Activated B cell treated with CpG ODN at 0.5 μM for 24 hours (primary cell): ENCODE data around the gene ALCAM. TPM values are rescaled to one million over a fixed set of nuclear protein-coding genes. Genes with fewer than 3 reads are reported as not detected.

Experiments
- ATAC-seq: fragments of 200-7000 bp; cut with Tn5 transposase; one replicate; pipeline ENCODE4 v1.10.0; 2021; ENCODE audit warnings: low read depth, mild to moderate bottlenecking, moderate library complexity
- CTCF ChIA-PET: fragments of 350-600 bp; sonication (Branson Sonifier 250); formaldehyde crosslinking; loops from one replicate; lab custom pipeline; 2021; ENCODE audit warnings: antibody characterized with exemption; lab: Charles Lee
- POLR2A ChIA-PET: fragments of 350-600 bp; sonication (Branson Sonifier 250); formaldehyde crosslinking; loops from one replicate; lab custom pipeline; 2021; ENCODE audit warnings: antibody characterized with exemption; lab: Charles Lee
- DNase-seq: peaks from one replicate; pipeline ENCODE4 v3.0.0; 2022
- H3K27ac Mint-ChIP-seq: one replicate; pipeline ENCODE4 v1.8.0; 2020; ENCODE audit warnings: mixed read lengths
- H3K27me3 Mint-ChIP-seq: one replicate; pipeline ENCODE4 v1.8.0; 2021; ENCODE audit warnings: mixed read lengths
- H3K36me3 Mint-ChIP-seq: one replicate; pipeline ENCODE4 v1.8.0; 2021; ENCODE audit warnings: low read depth, mixed read lengths
- H3K4me1 Mint-ChIP-seq: one replicate; pipeline ENCODE4 v1.8.0; 2021; ENCODE audit warnings: mixed read lengths
- H3K4me3 Mint-ChIP-seq: one replicate; pipeline ENCODE4 v1.8.0; 2020; ENCODE audit warnings: mild to moderate bottlenecking, mixed read lengths
- H3K9me3 Mint-ChIP-seq: one replicate; pipeline ENCODE4 v1.8.0; 2020; ENCODE audit warnings: mixed read lengths
- intact Hi-C: fragments of 100-400 bp; cut with micrococcal nuclease; formaldehyde crosslinking; loops from one replicate; pipeline ENCODE4 v1.15.1; 2024
- total RNA-seq: library from RNA; stranded (reverse); gene quantifications from 2 replicates; pipeline ENCODE4 v1.2.3, GENCODE V29; 2022
- TF ChIP-seq, protein P1 (sequence below): fragments of 200-600 bp; IDR thresholded peaks from one replicate; pipeline ENCODE4 v1.8.0; 2022; ENCODE audit warnings: antibody characterized with exemption, mild to moderate bottlenecking

Gene ALCAM
- 27.6 and 28.5 TPM in 2 replicates for total RNA-seq

DNA sequence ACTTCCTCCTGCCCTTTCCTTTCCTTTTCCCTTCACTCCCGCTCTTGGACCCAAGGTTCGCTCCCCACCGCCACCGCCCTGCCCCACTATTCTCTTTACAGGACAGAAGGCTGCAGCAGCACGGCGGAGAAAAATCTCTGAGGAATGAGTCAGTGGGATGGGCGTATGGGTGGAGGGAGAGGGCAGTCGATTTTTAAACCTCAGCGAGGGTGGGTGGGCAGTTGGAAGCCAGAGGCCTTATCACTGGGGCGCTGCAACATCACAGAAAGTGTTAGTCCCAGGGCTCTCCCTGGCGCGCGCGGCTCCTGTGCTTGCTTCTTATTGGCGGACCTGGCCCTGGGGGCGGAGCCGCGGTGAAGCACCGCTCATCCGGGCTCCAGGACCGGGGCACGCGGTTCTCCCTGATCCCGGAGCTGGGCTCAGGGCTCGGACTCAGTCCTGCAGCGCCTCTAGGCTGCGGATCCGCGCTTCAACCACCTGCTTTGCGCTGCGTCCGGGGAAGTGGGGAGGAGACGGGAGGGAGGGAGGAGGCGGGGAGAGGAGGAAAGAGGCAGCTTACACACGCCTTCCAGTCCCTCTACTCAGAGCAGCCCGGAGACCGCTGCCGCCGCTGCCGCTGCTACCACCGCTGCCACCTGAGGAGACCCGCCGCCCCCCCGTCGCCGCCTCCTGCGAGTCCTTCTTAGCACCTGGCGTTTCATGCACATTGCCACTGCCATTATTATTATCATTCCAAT is at the start of gene ALCAM:
ALCAM (plus strand) TSS at position 584 of the 737 bp plus-strand sequence.
- intact Hi-C loops, result loop anchor here (1.0 to 10.0 kb wide), 7 partner anchors 18 to 808 kb away; no protein-coding TSS in a partner anchor
- Mint-ChIP-seq H3K27me3 (no peaks in the 10 kb centered on the region), H3K4me3 (peak within 1 kb of the TSS; percentile 97), H3K36me3 (peaks cover 25% of the 10 kb centered on the region), H3K9me3 (no peaks in the 10 kb centered on the region), H3K4me1 (peaks cover 33% of the 10 kb centered on the region), H3K27ac (peak within 1 kb of the TSS; percentile 99)
- ATAC-seq (peak; percentile 62), DNase-seq (peak; percentile 80)
- ChIA-PET CTCF (interaction anchor here (1.6 kb wide), 1 partner anchor 770 kb away, joined by 5 read pairs; no protein-coding TSS in a partner anchor), POLR2A (interaction anchor here (0.6 to 3.3 kb wide), 4 partner anchors 43 to 844 kb away, joined by 4 to 14 read pairs (median 10); no protein-coding TSS in a partner anchor)
- TF ChIP-seq, protein P1, sequence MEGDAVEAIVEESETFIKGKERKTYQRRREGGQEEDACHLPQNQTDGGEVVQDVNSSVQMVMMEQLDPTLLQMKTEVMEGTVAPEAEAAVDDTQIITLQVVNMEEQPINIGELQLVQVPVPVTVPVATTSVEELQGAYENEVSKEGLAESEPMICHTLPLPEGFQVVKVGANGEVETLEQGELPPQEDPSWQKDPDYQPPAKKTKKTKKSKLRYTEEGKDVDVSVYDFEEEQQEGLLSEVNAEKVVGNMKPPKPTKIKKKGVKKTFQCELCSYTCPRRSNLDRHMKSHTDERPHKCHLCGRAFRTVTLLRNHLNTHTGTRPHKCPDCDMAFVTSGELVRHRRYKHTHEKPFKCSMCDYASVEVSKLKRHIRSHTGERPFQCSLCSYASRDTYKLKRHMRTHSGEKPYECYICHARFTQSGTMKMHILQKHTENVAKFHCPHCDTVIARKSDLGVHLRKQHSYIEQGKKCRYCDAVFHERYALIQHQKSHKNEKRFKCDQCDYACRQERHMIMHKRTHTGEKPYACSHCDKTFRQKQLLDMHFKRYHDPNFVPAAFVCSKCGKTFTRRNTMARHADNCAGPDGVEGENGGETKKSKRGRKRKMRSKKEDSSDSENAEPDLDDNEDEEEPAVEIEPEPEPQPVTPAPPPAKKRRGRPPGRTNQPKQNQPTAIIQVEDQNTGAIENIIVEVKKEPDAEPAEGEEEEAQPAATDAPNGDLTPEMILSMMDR, result no peak

DNA sequence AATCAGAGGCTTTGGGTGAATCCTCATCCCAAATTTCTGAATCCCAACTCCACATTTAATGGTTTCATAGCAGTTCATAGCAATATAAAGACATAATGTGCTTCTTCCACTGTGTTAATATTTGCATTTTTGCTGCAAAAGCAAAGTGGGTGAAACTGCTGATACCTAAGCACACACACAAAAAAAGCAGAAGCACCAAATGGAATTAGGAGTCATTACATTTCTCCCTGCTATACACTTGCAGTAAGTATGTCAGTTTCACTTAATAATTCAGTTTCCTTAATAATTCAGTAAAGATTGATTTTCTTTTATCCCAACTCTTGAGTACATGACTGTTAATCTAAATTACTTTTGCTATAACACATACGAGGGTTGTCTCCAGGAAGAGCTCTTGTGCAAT is 48.9 kb upstream of the ALCAM start:
- Mint-ChIP-seq H3K27me3 (no peaks in the 10 kb centered on the region), H3K27ac (no peak overlapping the region)
- ATAC-seq, result no peak

DNA sequence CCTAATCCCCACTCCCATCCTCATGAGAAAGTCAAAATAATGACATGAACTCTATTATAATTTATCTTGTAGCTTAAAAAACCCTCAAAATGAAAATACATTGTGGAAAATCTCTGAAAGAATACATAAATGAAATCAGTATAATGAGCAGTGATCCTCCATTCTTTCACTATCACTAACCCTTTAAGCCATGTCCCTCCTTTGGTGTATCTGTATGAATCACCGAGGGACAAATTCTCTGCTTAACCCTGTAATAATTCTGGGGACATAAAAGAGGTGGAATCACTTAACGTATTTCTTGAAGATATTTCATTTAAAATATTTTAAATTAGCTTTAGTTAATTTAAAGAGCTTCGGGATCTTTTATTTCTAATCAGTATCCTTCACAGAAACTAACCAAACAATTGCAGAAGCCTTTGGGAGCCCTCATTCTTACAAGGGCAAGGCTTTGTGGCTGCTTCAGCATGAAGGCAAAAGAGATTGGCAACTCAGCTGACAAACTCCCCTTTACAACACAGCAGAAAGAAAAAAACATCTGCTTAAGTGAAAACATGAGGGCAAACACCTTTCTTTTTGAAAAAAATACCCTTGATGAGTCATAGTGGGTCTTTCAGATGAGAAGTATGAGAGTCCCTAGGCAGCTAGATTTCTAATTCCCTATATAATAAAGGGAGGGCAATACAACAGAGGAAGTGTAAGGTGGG is 44.0 kb upstream of the ALCAM start:
- ChIA-PET POLR2A (interaction anchor here (0.8 to 1.1 kb wide), 2 partner anchors 44 to 46 kb away, joined by 3 to 4 read pairs; partner anchors contain the start of gene ALCAM), CTCF (no interaction called here)
- Mint-ChIP-seq H3K36me3 (no peaks in the 10 kb centered on the region), H3K4me1 (peaks cover 6% of the 10 kb centered on the region), H3K27me3 (no peaks in the 10 kb centered on the region), H3K27ac (peak overlapping the region; percentile 50), H3K4me3 (no peak overlapping the region), H3K9me3 (no peaks in the 10 kb centered on the region)
- TF ChIP-seq, protein P1, result no peak
- DNase-seq (no peak), ATAC-seq (peak; percentile 85)
- intact Hi-C loops, result loop anchor here (2.0 kb wide), 2 partner anchors 24 to 44 kb away; partner anchors contain the start of gene ALCAM

More for the DNA sequence above, 48.9 kb upstream of the ALCAM start:
- intact Hi-C loops, result no loop called here
- H3K4me1 Mint-ChIP-seq, result peaks cover under 1% of the 10 kb centered on the region
- POLR2A ChIA-PET, result no interaction called here
- H3K36me3 Mint-ChIP-seq, result no peaks in the 10 kb centered on the region
- H3K9me3 Mint-ChIP-seq, result no peaks in the 10 kb centered on the region
- CTCF ChIA-PET, result no interaction called here
- no peak overlapping the region for H3K4me3 Mint-ChIP-seq
- TF ChIP-seq, protein P1, result no peak
- no peak for DNase-seq

DNA sequence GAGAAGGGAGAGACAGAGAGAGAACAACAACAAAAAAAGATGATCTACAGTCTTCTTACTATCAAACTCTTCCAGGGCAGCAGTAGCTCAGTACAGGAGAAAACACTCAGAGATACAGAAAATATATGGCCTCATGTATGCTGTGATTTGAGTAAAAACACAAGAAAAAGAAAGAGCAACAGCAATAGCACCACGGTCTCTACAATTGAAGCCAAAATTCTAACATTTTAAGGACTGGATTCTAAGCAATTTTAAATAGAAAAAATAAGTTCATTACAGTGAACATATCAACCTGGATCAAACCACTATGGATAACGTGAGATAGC is 43.5 kb upstream of the ALCAM start:
- intact Hi-C loops, result loop anchor here (2.0 kb wide), 2 partner anchors 24 to 44 kb away; partner anchors contain the start of gene ALCAM
- no peaks in the 10 kb centered on the region for H3K36me3 Mint-ChIP-seq
- ChIA-PET CTCF (no interaction called here), POLR2A (interaction anchor here (0.8 to 1.1 kb wide), 2 partner anchors 43 to 46 kb away, joined by 3 to 4 read pairs; partner anchors contain the start of gene ALCAM)
- H3K4me1 Mint-ChIP-seq, result peaks cover 6% of the 10 kb centered on the region
- H3K9me3 Mint-ChIP-seq, result no peaks in the 10 kb centered on the region
- peak overlapping the region; percentile 50 for H3K27ac Mint-ChIP-seq
- H3K27me3 Mint-ChIP-seq, result no peaks in the 10 kb centered on the region
- TF ChIP-seq, protein P1, result no peak
- no peak overlapping the region for H3K4me3 Mint-ChIP-seq
- DNase-seq (no peak), ATAC-seq (no peak)

DNA sequence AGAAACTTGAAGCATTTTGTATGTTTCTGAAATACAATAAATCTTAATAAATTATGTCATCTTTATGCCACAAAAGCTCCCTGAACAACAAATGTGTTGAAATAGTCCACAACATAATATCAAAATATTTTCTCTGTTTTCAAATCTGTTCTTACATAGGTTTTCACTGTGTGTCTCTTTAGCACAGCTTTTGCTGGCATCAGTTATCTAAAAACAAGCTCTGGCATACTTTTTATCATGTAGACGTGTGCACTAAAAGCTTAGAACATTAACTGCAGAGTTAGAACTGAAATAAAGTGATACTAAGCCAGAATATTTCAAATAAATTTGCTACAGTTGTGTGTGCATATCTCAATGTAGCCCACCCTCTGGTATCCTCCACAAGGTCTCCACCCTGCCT is 41.8 kb upstream of the ALCAM start:
- H3K27me3 Mint-ChIP-seq, result no peaks in the 10 kb centered on the region
- CTCF ChIA-PET, result no interaction called here
- no peak overlapping the region for H3K27ac Mint-ChIP-seq
- ATAC-seq (no peak), DNase-seq (no peak)
- no peak overlapping the region for H3K4me3 Mint-ChIP-seq
- POLR2A ChIA-PET, result no interaction called here
- TF ChIP-seq, protein P1, result no peak
- H3K9me3 Mint-ChIP-seq, result no peaks in the 10 kb centered on the region
- peaks cover 6% of the 10 kb centered on the region for H3K4me1 Mint-ChIP-seq
- no peaks in the 10 kb centered on the region for H3K36me3 Mint-ChIP-seq
- intact Hi-C loops, result no loop called here
